SJSA1 (cell line): ENCODE measurements around the gene EGLN1. TPM values are rescaled to one million over a fixed set of nuclear protein-coding genes. Genes with fewer than 3 reads are reported as not detected.
A peak's percentile ranks its signal among the peaks of the same experiment; 100 is the strongest.

Source experiments
- DNase-seq, 2 experiments: peaks; one replicate each; pipeline ENCODE4 v3.0.0-alpha.2; 2015 to 2020; ENCODE audit warnings: low spot score in 2 of 2, low read depth in 1 of 2
- H3K27ac ChIP-seq: fragments of 250-450 bp; sonication (Bioruptor Pico); 2 replicates; pipeline ENCODE4 v1.5.1; 2020; ENCODE audit warnings: mild to moderate bottlenecking, moderate library complexity
- H3K27me3 ChIP-seq: fragments of 250-450 bp; sonication (Bioruptor Pico); replicated peaks from 2 replicates; pipeline ENCODE4 v1.5.1; 2020; ENCODE audit warnings: mild to moderate bottlenecking, moderate library complexity
- H3K36me3 ChIP-seq: fragments of 250-450 bp; sonication (Bioruptor Pico); 2 replicates; pipeline ENCODE4 v1.5.1; 2020; ENCODE audit warnings: mild to moderate bottlenecking
- H3K4me1 ChIP-seq: fragments of 250-450 bp; sonication (Bioruptor Pico); replicated peaks from 2 replicates; pipeline ENCODE4 v1.6.1; 2021; ENCODE audit warnings: mild to moderate bottlenecking
- H3K4me3 ChIP-seq: fragments of 250-450 bp; sonication (Bioruptor Pico); 2 replicates; pipeline ENCODE4 v1.5.1; 2020; ENCODE audit warnings: mild to moderate bottlenecking
- H3K9me3 ChIP-seq: fragments of 250-450 bp; sonication (Bioruptor Pico); replicated peaks from 2 replicates; pipeline ENCODE4 v1.5.1; 2020; ENCODE audit warnings: mild to moderate bottlenecking
- total RNA-seq: library from RNA; depleted of rRNA; stranded (reverse); fragments of >200 nt; shearing (Covaris generic); gene quantifications from 2 replicates; pipeline ENCODE4 v1.2.3, GENCODE V29; 2014

EGLN1 gene
- total RNA-seq, 1 experiment from 2014 or later, result 22.2 TPM

- Histone ChIP-seq H3K36me3 (no peaks in the 10 kb centered on the region), H3K27ac (no peak overlapping the region), H3K9me3 (no peaks in the 10 kb centered on the region), H3K27me3 (no peaks in the 10 kb centered on the region), H3K4me1 (peaks cover 28% of the 10 kb centered on the region), H3K4me3 (no peak overlapping the region)
- DNase-seq, result no peak
Measured at GRCh38 chr1:231397886-231398671, 24.0 kb downstream of the EGLN1 start.

- H3K27me3 ChIP-seq, result no peaks in the 10 kb centered on the region
- H3K4me1 ChIP-seq, result peaks cover 28% of the 10 kb centered on the region
- no peak overlapping the region for H3K4me3 ChIP-seq
- peak overlapping the region; percentile 97 for H3K27ac ChIP-seq
- H3K9me3 ChIP-seq, result no peaks in the 10 kb centered on the region
- H3K36me3 ChIP-seq, result no peaks in the 10 kb centered on the region
- DNase-seq, result no peak
Measured at GRCh38 chr1:231396643-231397042, 25.4 kb downstream of the EGLN1 start.

- DNase-seq, result no peak
- no peaks in the 10 kb centered on the region for H3K27me3 ChIP-seq
- no peak overlapping the region for H3K4me3 ChIP-seq
- peaks cover 32% of the 10 kb centered on the region for H3K4me1 ChIP-seq
- no peaks in the 10 kb centered on the region for H3K36me3 ChIP-seq
- peak overlapping the region; percentile 97 for H3K27ac ChIP-seq
- H3K9me3 ChIP-seq, result no peaks in the 10 kb centered on the region
Measured at GRCh38 chr1:231395998-231396390, 26.1 kb downstream of the EGLN1 start.

- no peaks in the 10 kb centered on the region for H3K36me3 ChIP-seq
- peak overlapping the region; percentile 10 for H3K4me3 ChIP-seq
- H3K9me3 ChIP-seq, result no peaks in the 10 kb centered on the region
- H3K27me3 ChIP-seq, result no peaks in the 10 kb centered on the region
- peak overlapping the region; percentile 97 for H3K27ac ChIP-seq
- H3K4me1 ChIP-seq, result peaks cover 39% of the 10 kb centered on the region
- peak; percentile 73 to 96 for DNase-seq
Measured at GRCh38 chr1:231395076-231395997, 26.8 kb downstream of the EGLN1 start.

GRCh38 chr1:231393668-231394067, 28.4 kb downstream of the EGLN1 start:
- no peak overlapping the region for H3K4me3 ChIP-seq
- H3K27ac ChIP-seq, result no peak overlapping the region; the same call in 1 of the 2 replicates
- H3K27me3 ChIP-seq, result no peaks in the 10 kb centered on the region
- no peak for DNase-seq
- no peaks in the 10 kb centered on the region for H3K36me3 ChIP-seq
- H3K9me3 ChIP-seq, result no peaks in the 10 kb centered on the region
- peaks cover 56% of the 10 kb centered on the region for H3K4me1 ChIP-seq

- Histone ChIP-seq H3K27me3 (no peaks in the 10 kb centered on the region), H3K9me3 (no peaks in the 10 kb centered on the region), H3K27ac (no peak overlapping the region), H3K36me3 (no peaks in the 10 kb centered on the region), H3K4me3 (no peak overlapping the region), H3K4me1 (peaks cover 67% of the 10 kb centered on the region)
- no peak for DNase-seq
Measured at GRCh38 chr1:231392389-231393131, 29.5 kb downstream of the EGLN1 start.

GRCh38 chr1:231390071-231390470, 32.0 kb downstream of the EGLN1 start:
- H3K4me1 ChIP-seq, result peaks cover 50% of the 10 kb centered on the region
- H3K27me3 ChIP-seq, result no peaks in the 10 kb centered on the region
- H3K9me3 ChIP-seq, result no peaks in the 10 kb centered on the region
- peak overlapping the region; percentile 74 for H3K27ac ChIP-seq
- H3K4me3 ChIP-seq, result no peak overlapping the region
- DNase-seq, result peak in 1 of 2 experiments; percentile 66
- H3K36me3 ChIP-seq, result no peaks in the 10 kb centered on the region

GRCh38 chr1:231387770-231388669, 34.1 kb downstream of the EGLN1 start:
- peak in 1 of 2 experiments; percentile 59 for DNase-seq
- Histone ChIP-seq H3K36me3 (no peaks in the 10 kb centered on the region), H3K4me3 (no peak overlapping the region), H3K27me3 (no peaks in the 10 kb centered on the region), H3K27ac (peak overlapping the region; percentile 74), H3K4me1 (peaks cover 40% of the 10 kb centered on the region), H3K9me3 (no peaks in the 10 kb centered on the region)

GRCh38 chr1:231386466-231386865, 35.6 kb downstream of the EGLN1 start:
- peaks cover 40% of the 10 kb centered on the region for H3K4me1 ChIP-seq
- no peak for DNase-seq
- H3K36me3 ChIP-seq, result no peaks in the 10 kb centered on the region
- H3K27me3 ChIP-seq, result no peaks in the 10 kb centered on the region
- H3K27ac ChIP-seq, result no peak overlapping the region
- H3K9me3 ChIP-seq, result no peaks in the 10 kb centered on the region
- no peak overlapping the region for H3K4me3 ChIP-seq

- Histone ChIP-seq H3K27me3 (no peaks in the 10 kb centered on the region), H3K9me3 (no peaks in the 10 kb centered on the region), H3K27ac (no peak overlapping the region), H3K4me3 (no peak overlapping the region), H3K4me1 (peaks cover 29% of the 10 kb centered on the region), H3K36me3 (no peaks in the 10 kb centered on the region)
- no peak for DNase-seq
Measured at GRCh38 chr1:231385416-231385748, 36.7 kb downstream of the EGLN1 start.

- Histone ChIP-seq H3K9me3 (no peaks in the 10 kb centered on the region), H3K4me3 (no peak overlapping the region), H3K27me3 (no peaks in the 10 kb centered on the region), H3K36me3 (no peaks in the 10 kb centered on the region), H3K27ac (no peak overlapping the region), H3K4me1 (peaks cover 24% of the 10 kb centered on the region)
- DNase-seq, result no peak
Measured at GRCh38 chr1:231384696-231385415, 37.2 kb downstream of the EGLN1 start.

GRCh38 chr1:231383159-231383860, 38.8 kb downstream of the EGLN1 start:
- H3K4me1 ChIP-seq, result peaks cover 9% of the 10 kb centered on the region
- DNase-seq, result no peak
- H3K4me3 ChIP-seq, result no peak overlapping the region
- H3K36me3 ChIP-seq, result no peaks in the 10 kb centered on the region
- no peak overlapping the region for H3K27ac ChIP-seq
- no peaks in the 10 kb centered on the region for H3K27me3 ChIP-seq
- H3K9me3 ChIP-seq, result no peaks in the 10 kb centered on the region
